ENCODE data around the gene SLC2A2.

DNA sequence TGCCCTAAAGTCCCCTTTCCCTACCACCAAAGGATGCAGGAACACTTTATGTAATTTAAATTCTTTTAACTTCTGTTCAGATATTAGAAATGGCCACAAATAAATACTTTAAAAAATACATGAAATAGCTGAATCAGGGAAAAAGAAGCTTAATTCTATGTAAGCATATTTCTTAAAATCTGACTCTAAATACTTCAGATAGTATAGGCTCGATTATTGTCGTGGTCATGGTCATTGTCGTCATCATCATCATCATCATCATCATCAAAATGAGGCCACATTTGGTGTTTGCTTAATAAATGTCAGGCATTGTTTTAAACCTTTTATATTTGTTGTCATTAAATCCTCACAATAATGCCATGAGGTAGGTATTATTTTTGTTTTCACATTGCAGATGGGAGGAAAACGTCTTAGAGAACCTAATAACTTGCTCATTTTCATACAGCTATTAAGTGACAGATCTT, 14.6 kb downstream of the SLC2A2 start:
- TF ChIP-seq, protein P1, sequence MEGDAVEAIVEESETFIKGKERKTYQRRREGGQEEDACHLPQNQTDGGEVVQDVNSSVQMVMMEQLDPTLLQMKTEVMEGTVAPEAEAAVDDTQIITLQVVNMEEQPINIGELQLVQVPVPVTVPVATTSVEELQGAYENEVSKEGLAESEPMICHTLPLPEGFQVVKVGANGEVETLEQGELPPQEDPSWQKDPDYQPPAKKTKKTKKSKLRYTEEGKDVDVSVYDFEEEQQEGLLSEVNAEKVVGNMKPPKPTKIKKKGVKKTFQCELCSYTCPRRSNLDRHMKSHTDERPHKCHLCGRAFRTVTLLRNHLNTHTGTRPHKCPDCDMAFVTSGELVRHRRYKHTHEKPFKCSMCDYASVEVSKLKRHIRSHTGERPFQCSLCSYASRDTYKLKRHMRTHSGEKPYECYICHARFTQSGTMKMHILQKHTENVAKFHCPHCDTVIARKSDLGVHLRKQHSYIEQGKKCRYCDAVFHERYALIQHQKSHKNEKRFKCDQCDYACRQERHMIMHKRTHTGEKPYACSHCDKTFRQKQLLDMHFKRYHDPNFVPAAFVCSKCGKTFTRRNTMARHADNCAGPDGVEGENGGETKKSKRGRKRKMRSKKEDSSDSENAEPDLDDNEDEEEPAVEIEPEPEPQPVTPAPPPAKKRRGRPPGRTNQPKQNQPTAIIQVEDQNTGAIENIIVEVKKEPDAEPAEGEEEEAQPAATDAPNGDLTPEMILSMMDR (conservative IDR thresholded peaks at IDR 0.05 in 1 of 2, IDR thresholded peaks at IDR 0.05 in 1 of 2; ENCODE audit: low read depth in 1 of 2, low read length in 2 of 2) = no peak
- TF ChIP-seq EZH2 (IDR thresholded peaks at IDR 0.05; ENCODE audit: low read length, missing control alignments) = no peak
